IMR-90 (cell line): ENCODE results near the gene CD274. TPM values are rescaled to one million over a fixed set of nuclear protein-coding genes. Genes with fewer than 3 reads are reported as not detected.

ENCODE experiments used
- ATAC-seq: fragments of 200-7000 bp; cut with Tn5 transposase; 2 replicates; pipeline ENCODE4 v1.9.1; 2020; ENCODE audit warnings: low read depth, mild to moderate bottlenecking, moderate library complexity
- BruUV-seq: library from RNA; stranded (reverse); fragments of 400-500 nt; replicated peaks from 2 replicates; lab custom pipeline; 2021; lab: Mats Ljungman, UMichigan
- CTCF ChIA-PET: fragments of 300-600 bp; formaldehyde crosslinking; extraction: SDS; loops from one replicate; lab custom pipeline; 2021; ENCODE audit warnings: antibody characterized with exemption; lab: Yijun Ruan, JAX
- POLR2A ChIA-PET: fragments of 300-600 bp; sonication (Branson Sonifier 250); formaldehyde crosslinking; loops from one replicate; lab custom pipeline; 2022; ENCODE audit warnings: antibody characterized with exemption; ENCODE audit not compliant: unreplicated experiment; lab: Charles Lee
- DNase-seq: peaks from one replicate; pipeline ENCODE4 v3.0.0; 2013
- H2AFZ ChIP-seq: replicated peaks from 2 replicates; pipeline ENCODE3; 2013; ENCODE audit warnings: low read length, mild to moderate bottlenecking; ENCODE audit not compliant: poor library complexity
- H2AK5ac ChIP-seq: 2 replicates; pipeline ENCODE4 v1.6.1; 2013; ENCODE audit warnings: low read depth, low read length, inconsistent platforms
- H2AK9ac ChIP-seq: replicated peaks from 2 replicates; pipeline ENCODE3; 2013; ENCODE audit warnings: mild to moderate bottlenecking, low read depth, low read length, moderate library complexity; ENCODE audit not compliant: poor library complexity
- H2BK120ac ChIP-seq: 2 replicates; pipeline ENCODE4 v1.6.1; 2013; ENCODE audit warnings: low read depth, low read length, inconsistent platforms
- H2BK15ac ChIP-seq: 3 replicates; pipeline ENCODE4 v1.6.1; 2013; ENCODE audit warnings: low read depth, low read length, inconsistent platforms
- H2BK20ac ChIP-seq: 2 replicates; pipeline ENCODE4 v1.6.1; 2013; ENCODE audit warnings: low read depth, mild to moderate bottlenecking, inconsistent platforms, low read length, moderate library complexity
- H2BK5ac ChIP-seq: 2 replicates; pipeline ENCODE4 v1.6.1; 2013; ENCODE audit warnings: mild to moderate bottlenecking, low read depth, low read length, inconsistent platforms; ENCODE audit not compliant: poor library complexity, severe bottlenecking
- H3K14ac ChIP-seq: replicated peaks from 2 replicates; pipeline ENCODE4 v1.6.1; 2013; ENCODE audit warnings: low read depth, low read length, inconsistent platforms
- H3K18ac ChIP-seq: 2 replicates; pipeline ENCODE4 v1.6.1; 2013; ENCODE audit warnings: low read depth, low read length, control low read depth
- H3K23ac ChIP-seq: 2 replicates; pipeline ENCODE4 v1.6.1; 2013; ENCODE audit warnings: low read depth, low read length, inconsistent platforms
- H3K27ac ChIP-seq: 2 replicates; pipeline ENCODE4 v1.5.1; 2013; ENCODE audit warnings: mild to moderate bottlenecking, control low read depth, low read length; ENCODE audit not compliant: insufficient read depth
- H3K27me3 ChIP-seq: 2 replicates; pipeline ENCODE4 v1.6.1; 2013; ENCODE audit warnings: low read length; ENCODE audit not compliant: control insufficient read depth, insufficient read depth
- H3K36me3 ChIP-seq: 2 replicates; pipeline ENCODE4 v1.6.1; 2013; ENCODE audit warnings: low read length, mixed read lengths; ENCODE audit not compliant: control insufficient read depth, insufficient read depth
- H3K4ac ChIP-seq: 2 replicates; pipeline ENCODE4 v1.6.1; 2013; ENCODE audit warnings: low read depth, low read length, inconsistent platforms
- H3K4me1 ChIP-seq: 2 replicates; pipeline ENCODE4 v1.6.1; 2013; ENCODE audit warnings: low read length, mixed read lengths; ENCODE audit not compliant: control insufficient read depth, insufficient read depth
- H3K4me2 ChIP-seq: 2 replicates; pipeline ENCODE4 v1.6.1; 2013; ENCODE audit warnings: low read depth, mild to moderate bottlenecking, control low read depth, low read length, moderate library complexity
- H3K4me3 ChIP-seq: 2 replicates; pipeline ENCODE4 v1.5.1; 2013; ENCODE audit warnings: low read depth, mild to moderate bottlenecking, control low read depth, low read length, moderate library complexity; ENCODE audit not compliant: insufficient read depth
- H3K56ac ChIP-seq: 2 replicates; pipeline ENCODE4 v1.6.1; 2013; ENCODE audit warnings: low read length, inconsistent platforms; ENCODE audit not compliant: insufficient read depth; ENCODE audit errors: extremely low read depth
- H3K79me1 ChIP-seq, 2 experiments: 2 replicates each; pipeline ENCODE4 v1.6.1; 2013; ENCODE audit warnings: low read length in 2 of 2, inconsistent platforms in 1 of 2, low read depth in 1 of 2
- H3K9ac ChIP-seq: 2 replicates; pipeline ENCODE4 v1.6.1; 2013; ENCODE audit warnings: low read depth, low read length, control low read depth
- H3K9me1 ChIP-seq: 2 replicates; pipeline ENCODE4 v1.6.1; 2013; ENCODE audit warnings: low read length, inconsistent platforms; ENCODE audit not compliant: insufficient read depth
- H3K9me3 ChIP-seq: 2 replicates; pipeline ENCODE4 v1.6.1; 2013; ENCODE audit warnings: low read length; ENCODE audit not compliant: control insufficient read depth, insufficient read depth
- H4K20me1 ChIP-seq: 2 replicates; pipeline ENCODE4 v1.6.1; 2013; ENCODE audit warnings: low read length, inconsistent platforms; ENCODE audit not compliant: insufficient read depth
- H4K5ac ChIP-seq: 2 replicates; pipeline ENCODE4 v1.6.1; 2013; ENCODE audit warnings: mild to moderate bottlenecking, low read depth, low read length, control low read depth
- H4K8ac ChIP-seq, 2 experiments: 2 replicates each; pipeline ENCODE4 v1.6.1; 2013; ENCODE audit warnings: low read depth in 2 of 2, low read length in 2 of 2, control low read depth in 1 of 2, inconsistent platforms in 1 of 2
- H4K91ac ChIP-seq: 2 replicates; pipeline ENCODE4 v1.6.1; 2013; ENCODE audit warnings: low read depth, low read length, inconsistent platforms; ENCODE audit not compliant: insufficient read depth
- FOS ChIP-seq: fragments of 150-350 bp; IDR thresholded peaks from 2 replicates; pipeline ENCODE4 v1.6.1; 2016; ENCODE audit warnings: low read depth, low read length
- SMC3 ChIP-seq: fragments of 150-350 bp; IDR thresholded peaks from 2 replicates; pipeline ENCODE4 v1.6.1; 2016; ENCODE audit warnings: low read depth, mild to moderate bottlenecking, antibody characterized with exemption, low read length, moderate library complexity
- WGBS, 2 experiments: methylation state at CpG; one replicate each; pipeline versions ENCODE4 v1.1.5 to v1.1.7; 2013; ENCODE audit warnings: missing lambda C conversion rate in 2 of 2; ENCODE audit not compliant: insufficient read length in 1 of 2; ENCODE audit errors: extremely low coverage in 2 of 2; 5-methylcytosine and 5-hydroxymethylcytosine counted together
- dilution Hi-C: fragments of 300-500 bp; cut with HindIII; formaldehyde crosslinking; loops from one replicate; pipeline ENCODE4 v1.14.3; 2018; ENCODE audit warnings: low sequenced_read_pairs; ENCODE audit not compliant: unreplicated experiment
- in situ Hi-C: fragments of 300-500 bp; cut with MboI; formaldehyde crosslinking; loops from 3 replicates; pipeline ENCODE4 v1.14.3; 2019; ENCODE audit warnings: low sequenced_read_pairs, inconsistent platforms, mixed read lengths
- intact Hi-C: fragments of 100-400 bp; cut with micrococcal nuclease; formaldehyde crosslinking; loops from 2 replicates; pipeline ENCODE4 v1.10.0; 2022
- polyA plus RNA-seq, 3 experiments: library from polyadenylated mRNA; depleted of rRNA; stranded (reverse); fragments of >200 nt; gene quantifications; 2 replicates each; pipeline ENCODE4 v1.2.3, GENCODE V29; 2012; ENCODE audit warnings: low replicate concordance in 1 of 3
- total RNA-seq: library from RNA; depleted of rRNA; stranded (reverse); fragments of >200 nt; gene quantifications from 2 replicates; pipeline ENCODE4 v1.2.3, GENCODE V29; 2012
- TF ChIP-seq, protein P1 (sequence below): fragments of 150-350 bp; IDR thresholded peaks from 2 replicates; pipeline ENCODE4 v1.6.1; 2016; ENCODE audit warnings: low read depth, mild to moderate bottlenecking, low read length, moderate library complexity, borderline replicate concordance

CD274 gene
- total and polyA plus RNA-seq, 2 of the 4 experiments (the other 2 are of a cell fraction): 17.4 to 19.4 TPM

DNA sequence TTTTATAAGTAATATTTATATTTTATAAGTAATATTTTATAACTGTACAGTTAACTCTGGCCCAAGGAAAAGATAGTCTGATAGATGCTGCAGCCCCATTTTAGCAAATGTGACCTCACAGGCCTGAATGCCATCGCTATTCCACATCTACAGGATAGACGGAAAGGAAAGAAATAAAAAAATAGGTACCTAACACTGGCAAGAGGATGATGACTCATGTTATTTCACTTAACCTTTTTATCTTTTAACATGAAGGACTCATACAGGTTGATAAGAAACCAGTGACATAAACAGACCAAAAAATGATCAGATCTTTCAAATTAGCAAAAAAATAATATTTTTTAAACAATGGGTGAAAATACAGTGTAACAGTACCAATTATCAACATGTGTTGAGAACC is 2.7 kb downstream of the CD274 start:
- no peaks in the 10 kb centered on the region for H4K20me1 ChIP-seq
- H2BK5ac ChIP-seq: peak overlapping the region; percentile 96
- H4K8ac ChIP-seq: 0 out of 4 replicates have a peak overlapping the region, but pooled peaks of 1 of the 2 experiments have one; percentile 31
- H4K91ac ChIP-seq: no peak overlapping the region
- H3K36me3 ChIP-seq: peaks cover 3% of the 10 kb centered on the region; the same call in 1 of the 2 replicates
- DNase-seq: no peak
- BruUV-seq: no TSS peak
- no peaks in the 10 kb centered on the region for H3K27me3 ChIP-seq
- H2BK120ac ChIP-seq: peak overlapping the region; percentile 67; the same call in 1 of the 2 replicates
- no peaks in the 10 kb centered on the region; the same call in 1 of the 2 replicates for H3K9me1 ChIP-seq
- peaks cover 2% of the 10 kb centered on the region for H3K4me1 ChIP-seq
- no peak overlapping the region for H3K18ac ChIP-seq
- H2AK9ac ChIP-seq: no peak overlapping the region
- no peak overlapping the region for H3K27ac ChIP-seq
- intact Hi-C loops: no loop called here
- TF ChIP-seq, protein P1, sequence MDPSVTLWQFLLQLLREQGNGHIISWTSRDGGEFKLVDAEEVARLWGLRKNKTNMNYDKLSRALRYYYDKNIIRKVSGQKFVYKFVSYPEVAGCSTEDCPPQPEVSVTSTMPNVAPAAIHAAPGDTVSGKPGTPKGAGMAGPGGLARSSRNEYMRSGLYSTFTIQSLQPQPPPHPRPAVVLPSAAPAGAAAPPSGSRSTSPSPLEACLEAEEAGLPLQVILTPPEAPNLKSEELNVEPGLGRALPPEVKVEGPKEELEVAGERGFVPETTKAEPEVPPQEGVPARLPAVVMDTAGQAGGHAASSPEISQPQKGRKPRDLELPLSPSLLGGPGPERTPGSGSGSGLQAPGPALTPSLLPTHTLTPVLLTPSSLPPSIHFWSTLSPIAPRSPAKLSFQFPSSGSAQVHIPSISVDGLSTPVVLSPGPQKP: no peak
- TF ChIP-seq FOS (0 out of 2 replicates have a peak, but pooled peaks have one; percentile 14), SMC3 (no peak)
- H3K9ac ChIP-seq: peak overlapping the region; percentile 30; the same call in 1 of the 2 replicates
- H2AFZ ChIP-seq: no peak overlapping the region
- H3K23ac ChIP-seq: peak overlapping the region; percentile 41; the same call in 1 of the 2 replicates
- no CpG with 5 or more reads among the region's 2 CpGs for WGBS, 2 experiments
- H3K4me2 ChIP-seq: peak overlapping the region; percentile 27; the same call in 1 of the 2 replicates
- H2AK5ac ChIP-seq: no peak overlapping the region
- dilution Hi-C loops: no loop called here
- no peak overlapping the region; the same call in 1 of the 2 replicates for H3K4me3 ChIP-seq
- no peak overlapping the region for H3K56ac ChIP-seq
- no peaks in the 10 kb centered on the region for H3K9me3 ChIP-seq
- in situ Hi-C loops: loop anchor here (25.0 kb wide), 1 partner anchor 259 kb away; no protein-coding TSS in a partner anchor
- H3K14ac ChIP-seq: no peak overlapping the region
- no peak overlapping the region for H4K5ac ChIP-seq
- ATAC-seq: no peak
- POLR2A ChIA-PET: interaction anchor here (0.5 kb wide), 1 partner anchor 700 kb away, joined by 5 read pairs; no protein-coding TSS in a partner anchor
- H2BK15ac ChIP-seq: no peak overlapping the region
- H3K4ac ChIP-seq: no peak overlapping the region
- CTCF ChIA-PET: no interaction called here
- H2BK20ac ChIP-seq: no peak overlapping the region
- H3K79me1 ChIP-seq: peaks cover 10 to 31% of the 10 kb centered on the region in 2 experiments
